A549 (cell line): Measurements from ENCODE around the gene BTBD10. TPM values are rescaled to one million over a fixed set of nuclear protein-coding genes. Genes with fewer than 3 reads are reported as not detected.

Source experiments
- ATAC-seq, 2 experiments: fragments of 200-7000 bp in 1 of 2; fragments of >200 bp in 1 of 2; cut with Nextera tagmentation in 1 of 2; cut with Tn5 transposase in 1 of 2; 3 replicates each; pipeline versions ENCODE4 v1.8.0 to v1.9.1; 2018 to 2020; ENCODE audit warnings: mild to moderate bottlenecking in 1 of 2, moderate library complexity in 1 of 2
- CTCF ChIA-PET: fragments of 300-600 bp; sonication (Branson Sonifier 250); formaldehyde crosslinking; extraction: SDS; loops from one replicate; lab custom pipeline; 2021; ENCODE audit warnings: antibody characterized with exemption, inconsistent platforms; lab: Yijun Ruan, JAX
- POLR2A ChIA-PET: fragments of 350-600 bp; formaldehyde crosslinking; extraction: SDS; loops from one replicate; lab custom pipeline; 2021; ENCODE audit warnings: antibody characterized with exemption, inconsistent platforms; lab: Yijun Ruan, JAX
- DNase-seq, 2 experiments: peaks; one replicate each; pipeline versions ENCODE4 v3.0.0 to v3.0.0-alpha.2; 2011 to 2016; ENCODE audit warnings: low read depth in 1 of 2, low spot score in 1 of 2
- FAIRE-seq: peaks from 2 replicates; lab custom pipeline; 2011; peaks lifted over from hg19 to GRCh38; lab: Jason Lieb, UNC
- H3K27ac ChIP-seq, 2 experiments: fragments of >200 bp; sonication (Bioruptor Twin); formaldehyde crosslinking; 3 replicates each; pipeline ENCODE4 v1.5.1; 2016 to 2017
- H3K4me1 ChIP-seq: fragments of >200 bp; sonication (Bioruptor Twin); formaldehyde crosslinking; 3 replicates; pipeline ENCODE4 v1.6.1; 2016
- H3K4me2 ChIP-seq: fragments of >200 bp; sonication (Bioruptor Twin); formaldehyde crosslinking; 3 replicates; pipeline ENCODE4 v1.6.1; 2016
- H3K4me3 ChIP-seq: fragments of >200 bp; sonication (Bioruptor Twin); formaldehyde crosslinking; 3 replicates; pipeline ENCODE4 v1.5.1; 2016
- H3K9me3 ChIP-seq: fragments of >200 bp; sonication (Bioruptor Twin); formaldehyde crosslinking; 3 replicates; pipeline ENCODE4 v1.6.1; 2016
- BCL3 ChIP-seq: fragments of >200 bp; sonication (Bioruptor Twin); formaldehyde crosslinking; IDR thresholded peaks from 3 replicates; pipeline ENCODE4 v1.6.1; 2016
- CBX8 ChIP-seq: fragments of 200-600 bp; sonication (generic); IDR thresholded peaks from 2 replicates; pipeline ENCODE4 v1.6.1; 2016
- CHD2 ChIP-seq: fragments of 150-350 bp; IDR thresholded peaks from 2 replicates; pipeline ENCODE4 v1.6.1; 2014; ENCODE audit warnings: low read length; ENCODE audit not compliant: partially characterized antibody
- EHF ChIP-seq: fragments of 250-450 bp; sonication (Bioruptor Pico); IDR thresholded peaks from 2 replicates; pipeline ENCODE4 v1.5.0; 2020; ENCODE audit warnings: mild to moderate bottlenecking
- FOSL2 ChIP-seq, 2 experiments: fragments of 450-650 bp in 1 of 2; fragments of >200 bp in 1 of 2; sonication (Bioruptor Twin) in 1 of 2; formaldehyde crosslinking; IDR thresholded peaks; 2 replicates each; pipeline versions ENCODE4 v1.5.0 to v1.6.1; 2016 to 2020; ENCODE audit warnings: mild to moderate bottlenecking in 1 of 2, moderate library complexity in 1 of 2
- GATA3 ChIP-seq: IDR thresholded peaks from 2 replicates; pipeline ENCODE4 v1.6.1; 2012; ENCODE audit warnings: borderline replicate concordance
- HMGXB4 ChIP-seq: fragments of 250-450 bp; sonication (Bioruptor Pico); IDR thresholded peaks from 2 replicates; pipeline ENCODE4 v1.5.0; 2021; ENCODE audit warnings: mild to moderate bottlenecking, moderate library complexity, borderline replicate concordance
- HOXA7 ChIP-seq: fragments of 250-450 bp; sonication (Bioruptor Pico); IDR thresholded peaks from 2 replicates; pipeline ENCODE4 v1.5.0; 2020; ENCODE audit warnings: mild to moderate bottlenecking, moderate library complexity
- HOXB13 ChIP-seq: fragments of 250-450 bp; sonication (Bioruptor Pico); IDR thresholded peaks from 2 replicates; pipeline ENCODE4 v1.5.0; 2020; ENCODE audit warnings: low read depth, mild to moderate bottlenecking, moderate library complexity
- JUNB ChIP-seq: fragments of >200 bp; sonication (Bioruptor Twin); formaldehyde crosslinking; IDR thresholded peaks from 2 replicates; pipeline ENCODE4 v1.6.1; 2016
- KDM5A ChIP-seq: fragments of 200-600 bp; sonication (generic); IDR thresholded peaks from 2 replicates; pipeline ENCODE4 v1.6.1; 2016; ENCODE audit warnings: antibody characterized with exemption, mild to moderate bottlenecking
- MAX ChIP-seq: IDR thresholded peaks from 2 replicates; pipeline ENCODE4 v1.6.1; 2012
- MAZ ChIP-seq: fragments of 150-350 bp; IDR thresholded peaks from 2 replicates; pipeline ENCODE4 v1.6.1; 2014; ENCODE audit warnings: antibody characterized with exemption, low read depth, low read length, borderline replicate concordance
- NFE2L2 ChIP-seq: fragments of 150-350 bp; conservative IDR thresholded peaks from 2 replicates; pipeline ENCODE4 v1.6.1; 2014; ENCODE audit warnings: low read length
- NPAS2 ChIP-seq: fragments of 250-450 bp; sonication (Bioruptor Pico); IDR thresholded peaks from 2 replicates; pipeline ENCODE4 v1.8.0; 2022; ENCODE audit warnings: mild to moderate bottlenecking, moderate library complexity, borderline replicate concordance
- POLR2A ChIP-seq: IDR thresholded peaks from 2 replicates; pipeline ENCODE4 v1.6.1; 2012; ENCODE audit warnings: mild to moderate bottlenecking, low read length
- RAD21 ChIP-seq, 2 experiments: fragments of >200 bp in 1 of 2; sonication (Bioruptor Twin) in 1 of 2; formaldehyde crosslinking in 1 of 2; IDR thresholded peaks in 1 of 2; conservative IDR thresholded peaks in 1 of 2; 2 replicates in 1 of 2; 3 replicates in 1 of 2; pipeline ENCODE4 v1.6.1; 2012 to 2018; ENCODE audit warnings: inconsistent platforms in 1 of 2
- USF2 ChIP-seq: fragments of 450-650 bp; IDR thresholded peaks from 2 replicates; pipeline ENCODE4 v1.6.1; 2014; ENCODE audit warnings: antibody characterized with exemption
- ZC3H11A ChIP-seq: fragments of 450-650 bp; IDR thresholded peaks from 2 replicates; pipeline ENCODE4 v1.6.1; 2014; ENCODE audit warnings: antibody characterized with exemption, mild to moderate bottlenecking
- WGBS: methylation state at CpG from one replicate; pipeline ENCODE4 v1.1.6; 2017; ENCODE audit errors: missing lambda C conversion rate; 5-methylcytosine and 5-hydroxymethylcytosine counted together
- polyA plus RNA-seq, 4 experiments: library from polyadenylated mRNA; depleted of rRNA in 3 of 4; stranded (reverse); fragments of >200 nt; fragmentation: RNase III in 1 of 4; extraction: RNeasy Plus Mini Kit Qiagen cat#74134 plus additional on column Dnase treatment in 1 of 4; gene quantifications; 2 replicates in 3 of 4; 3 replicates in 1 of 4; pipeline ENCODE4 v1.2.3, GENCODE V29; 2011 to 2017

Gene BTBD10
- polyA plus RNA-seq, 2 of the 4 experiments (the other 2 are of a cell fraction), result 33.7 to 54.2 TPM

GRCh38 chr11:13378316-13378715 lies 84.7 kb downstream of the BTBD10 start:
- FAIRE-seq, result no peak
- CTCF ChIA-PET, result interaction anchor here (0.8 to 1.9 kb wide), 2 partner anchors 35 to 169 kb away, joined by 4 to 9 read pairs; no protein-coding TSS in a partner anchor
- Histone ChIP-seq H3K4me3 (no peak overlapping the region), H3K27ac (no peak overlapping the region), H3K4me2 (no peak overlapping the region), H3K9me3 (no peaks in the 10 kb centered on the region), H3K4me1 (no peaks in the 10 kb centered on the region)
- POLR2A ChIA-PET, result no interaction called here
- TF ChIP-seq HOXA7 (CRISPR knock-in tag) (no peak), HMGXB4 (CRISPR knock-in tag) (no peak), BCL3 (no peak), HOXB13 (CRISPR knock-in tag) (no peak), EHF (CRISPR knock-in tag) (no peak), USF2 (no peak), JUNB (no peak), RAD21 (conservative IDR thresholded peaks at IDR 0.05 in 1 of 2, IDR thresholded peaks at IDR 0.05 in 1 of 2) (no peak), MAZ (no peak), CHD2 (no peak), NPAS2 (CRISPR knock-in tag) (no peak), NFE2L2 (no peak), ZC3H11A (no peak), FOSL2 (IDR thresholded peaks at IDR 0.05) (no peak), FOSL2 (CRISPR knock-in tag; IDR thresholded peaks at IDR 0.05) (no peak), POLR2A (no peak), GATA3 (no peak), KDM5A (no peak), CBX8 (no peak)
- ATAC-seq, result no peak
- DNase-seq, result no peak
- WGBS, result 69% methylated on average over 2 of the region's 2 CpGs

- no peak overlapping the region for H3K4me2 ChIP-seq
- H3K4me3 ChIP-seq, result no peak overlapping the region
- no peak for TF ChIP-seq MAX
- TF ChIP-seq, all 56 proteins: peak for 0
- DNase-seq, result no peak
- FAIRE-seq, result no peak
- Histone ChIP-seq H3K9me3 (no peaks in the 10 kb centered on the region), H3K4me1 (no peaks in the 10 kb centered on the region), H3K27ac (no peak overlapping the region)
- WGBS, result 94% methylated on average over 8 of the region's 8 CpGs
- CTCF ChIA-PET, result interaction anchor here (1.6 to 2.3 kb wide), 3 partner anchors 9 to 166 kb away, joined by 6 to 10 read pairs (median 6); no protein-coding TSS in a partner anchor
- ATAC-seq, result no peak; a peak in 2 of 6 replicates
- POLR2A ChIA-PET, result no interaction called here
These were observed 86.2 kb downstream of the BTBD10 start for GRCh38 chr11:13376838-13377237.

- WGBS, result 72% methylated on average over 5 of the region's 5 CpGs
- no peak overlapping the region for H3K27ac ChIP-seq
- H3K4me3 ChIP-seq, result no peak overlapping the region
- H3K4me1 ChIP-seq, result no peaks in the 10 kb centered on the region
- POLR2A ChIA-PET, result no interaction called here
- TF ChIP-seq EHF (CRISPR knock-in tag) (no peak), MAZ (no peak)
- H3K4me2 ChIP-seq, result no peak overlapping the region
- DNase-seq, result no peak
- peak in 1 of 2 experiments; percentile 25; a peak in 3 of 6 replicates for ATAC-seq
- no peaks in the 10 kb centered on the region for H3K9me3 ChIP-seq
- no peak for FAIRE-seq
- CTCF ChIA-PET, result interaction anchor here (1.4 to 2.3 kb wide), 4 partner anchors 9 to 166 kb away, joined by 3 to 10 read pairs (median 6); no protein-coding TSS in a partner anchor
These were observed 86.6 kb downstream of the BTBD10 start for GRCh38 chr11:13376402-13376801.
